IMR-90 (cell line): ENCODE measurements around the gene HAS3. TPM values are rescaled to one million over a fixed set of nuclear protein-coding genes. Genes with fewer than 3 reads are reported as not detected.
"Not testable (repeated sequence)": the region's sequence is repeated elsewhere in the genome, so short reads cannot be mapped to it uniquely, and the experiment has no call there.

ENCODE experiments used
- ATAC-seq: fragments of 200-7000 bp; cut with Tn5 transposase; 2 replicates; pipeline ENCODE4 v1.9.1; 2020; ENCODE audit warnings: low read depth, mild to moderate bottlenecking, moderate library complexity
- BruUV-seq: library from RNA; stranded (reverse); fragments of 400-500 nt; replicated peaks from 2 replicates; lab custom pipeline; 2021; lab: Mats Ljungman, UMichigan
- CTCF ChIA-PET: fragments of 300-600 bp; formaldehyde crosslinking; extraction: SDS; loops from one replicate; lab custom pipeline; 2021; ENCODE audit warnings: antibody characterized with exemption; lab: Yijun Ruan, JAX
- POLR2A ChIA-PET: fragments of 300-600 bp; sonication (Branson Sonifier 250); formaldehyde crosslinking; loops from one replicate; lab custom pipeline; 2022; ENCODE audit warnings: antibody characterized with exemption; ENCODE audit not compliant: unreplicated experiment; lab: Charles Lee
- DNase-seq: peaks from one replicate; pipeline ENCODE4 v3.0.0; 2013
- H2AFZ ChIP-seq: replicated peaks from 2 replicates; pipeline ENCODE3; 2013; ENCODE audit warnings: low read length, mild to moderate bottlenecking; ENCODE audit not compliant: poor library complexity
- H2AK5ac ChIP-seq: 2 replicates; pipeline ENCODE4 v1.6.1; 2013; ENCODE audit warnings: low read depth, low read length, inconsistent platforms
- H2AK9ac ChIP-seq: replicated peaks from 2 replicates; pipeline ENCODE3; 2013; ENCODE audit warnings: mild to moderate bottlenecking, low read depth, low read length, moderate library complexity; ENCODE audit not compliant: poor library complexity
- H2BK120ac ChIP-seq: 2 replicates; pipeline ENCODE4 v1.6.1; 2013; ENCODE audit warnings: low read depth, low read length, inconsistent platforms
- H2BK15ac ChIP-seq: 3 replicates; pipeline ENCODE4 v1.6.1; 2013; ENCODE audit warnings: low read depth, low read length, inconsistent platforms
- H2BK20ac ChIP-seq: 2 replicates; pipeline ENCODE4 v1.6.1; 2013; ENCODE audit warnings: low read depth, mild to moderate bottlenecking, inconsistent platforms, low read length, moderate library complexity
- H2BK5ac ChIP-seq: 2 replicates; pipeline ENCODE4 v1.6.1; 2013; ENCODE audit warnings: mild to moderate bottlenecking, low read depth, low read length, inconsistent platforms; ENCODE audit not compliant: poor library complexity, severe bottlenecking
- H3K14ac ChIP-seq: replicated peaks from 2 replicates; pipeline ENCODE4 v1.6.1; 2013; ENCODE audit warnings: low read depth, low read length, inconsistent platforms
- H3K18ac ChIP-seq: 2 replicates; pipeline ENCODE4 v1.6.1; 2013; ENCODE audit warnings: low read depth, low read length, control low read depth
- H3K23ac ChIP-seq: 2 replicates; pipeline ENCODE4 v1.6.1; 2013; ENCODE audit warnings: low read depth, low read length, inconsistent platforms
- H3K27ac ChIP-seq: 2 replicates; pipeline ENCODE4 v1.5.1; 2013; ENCODE audit warnings: mild to moderate bottlenecking, control low read depth, low read length; ENCODE audit not compliant: insufficient read depth
- H3K27me3 ChIP-seq: 2 replicates; pipeline ENCODE4 v1.6.1; 2013; ENCODE audit warnings: low read length; ENCODE audit not compliant: control insufficient read depth, insufficient read depth
- H3K36me3 ChIP-seq: 2 replicates; pipeline ENCODE4 v1.6.1; 2013; ENCODE audit warnings: low read length, mixed read lengths; ENCODE audit not compliant: control insufficient read depth, insufficient read depth
- H3K4ac ChIP-seq: 2 replicates; pipeline ENCODE4 v1.6.1; 2013; ENCODE audit warnings: low read depth, low read length, inconsistent platforms
- H3K4me1 ChIP-seq: 2 replicates; pipeline ENCODE4 v1.6.1; 2013; ENCODE audit warnings: low read length, mixed read lengths; ENCODE audit not compliant: control insufficient read depth, insufficient read depth
- H3K4me2 ChIP-seq: 2 replicates; pipeline ENCODE4 v1.6.1; 2013; ENCODE audit warnings: low read depth, mild to moderate bottlenecking, control low read depth, low read length, moderate library complexity
- H3K4me3 ChIP-seq: 2 replicates; pipeline ENCODE4 v1.5.1; 2013; ENCODE audit warnings: low read depth, mild to moderate bottlenecking, control low read depth, low read length, moderate library complexity; ENCODE audit not compliant: insufficient read depth
- H3K56ac ChIP-seq: 2 replicates; pipeline ENCODE4 v1.6.1; 2013; ENCODE audit warnings: low read length, inconsistent platforms; ENCODE audit not compliant: insufficient read depth; ENCODE audit errors: extremely low read depth
- H3K79me1 ChIP-seq, 2 experiments: 2 replicates each; pipeline ENCODE4 v1.6.1; 2013; ENCODE audit warnings: low read length in 2 of 2, inconsistent platforms in 1 of 2, low read depth in 1 of 2
- H3K9ac ChIP-seq: 2 replicates; pipeline ENCODE4 v1.6.1; 2013; ENCODE audit warnings: low read depth, low read length, control low read depth
- H3K9me1 ChIP-seq: 2 replicates; pipeline ENCODE4 v1.6.1; 2013; ENCODE audit warnings: low read length, inconsistent platforms; ENCODE audit not compliant: insufficient read depth
- H3K9me3 ChIP-seq: 2 replicates; pipeline ENCODE4 v1.6.1; 2013; ENCODE audit warnings: low read length; ENCODE audit not compliant: control insufficient read depth, insufficient read depth
- H4K20me1 ChIP-seq: 2 replicates; pipeline ENCODE4 v1.6.1; 2013; ENCODE audit warnings: low read length, inconsistent platforms; ENCODE audit not compliant: insufficient read depth
- H4K5ac ChIP-seq: 2 replicates; pipeline ENCODE4 v1.6.1; 2013; ENCODE audit warnings: mild to moderate bottlenecking, low read depth, low read length, control low read depth
- H4K8ac ChIP-seq, 2 experiments: 2 replicates each; pipeline ENCODE4 v1.6.1; 2013; ENCODE audit warnings: low read depth in 2 of 2, low read length in 2 of 2, control low read depth in 1 of 2, inconsistent platforms in 1 of 2
- H4K91ac ChIP-seq: 2 replicates; pipeline ENCODE4 v1.6.1; 2013; ENCODE audit warnings: low read depth, low read length, inconsistent platforms; ENCODE audit not compliant: insufficient read depth
- WGBS, 2 experiments: methylation state at CpG; one replicate each; pipeline versions ENCODE4 v1.1.5 to v1.1.7; 2013; ENCODE audit warnings: missing lambda C conversion rate in 2 of 2; ENCODE audit not compliant: insufficient read length in 1 of 2; ENCODE audit errors: extremely low coverage in 2 of 2; 5-methylcytosine and 5-hydroxymethylcytosine counted together
- dilution Hi-C: fragments of 300-500 bp; cut with HindIII; formaldehyde crosslinking; loops from one replicate; pipeline ENCODE4 v1.14.3; 2018; ENCODE audit warnings: low sequenced_read_pairs; ENCODE audit not compliant: unreplicated experiment
- in situ Hi-C: fragments of 300-500 bp; cut with MboI; formaldehyde crosslinking; loops from 3 replicates; pipeline ENCODE4 v1.14.3; 2019; ENCODE audit warnings: low sequenced_read_pairs, inconsistent platforms, mixed read lengths
- intact Hi-C: fragments of 100-400 bp; cut with micrococcal nuclease; formaldehyde crosslinking; loops from 2 replicates; pipeline ENCODE4 v1.10.0; 2022
- polyA plus RNA-seq, 3 experiments: library from polyadenylated mRNA; depleted of rRNA; stranded (reverse); fragments of >200 nt; gene quantifications; 2 replicates each; pipeline ENCODE4 v1.2.3, GENCODE V29; 2012; ENCODE audit warnings: low replicate concordance in 1 of 3
- total RNA-seq: library from RNA; depleted of rRNA; stranded (reverse); fragments of >200 nt; gene quantifications from 2 replicates; pipeline ENCODE4 v1.2.3, GENCODE V29; 2012

HAS3 gene
- total and polyA plus RNA-seq, 2 of the 4 experiments (the other 2 are of a cell fraction), result 0.36 to 0.97 TPM

DNA sequence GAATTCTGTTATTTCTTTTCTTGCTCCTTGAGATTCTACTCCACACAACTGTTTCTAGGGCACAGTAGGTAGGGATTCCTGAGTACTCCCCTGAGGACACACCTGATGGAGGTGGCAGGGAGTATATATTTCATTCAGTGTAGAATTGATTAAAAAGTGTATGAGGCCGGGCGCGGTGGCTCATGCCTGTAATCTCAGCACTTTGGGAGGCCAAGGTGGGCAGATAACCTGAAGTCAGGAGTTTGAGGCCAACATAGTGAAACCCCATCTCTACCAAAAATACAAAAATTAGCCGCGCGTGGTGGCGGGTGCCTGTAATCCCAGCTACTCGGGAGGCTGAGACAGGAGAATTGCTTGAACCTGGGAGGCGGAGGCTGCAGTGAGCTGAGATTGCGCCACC lies 21.3 kb downstream of the HAS3 start:
- CTCF ChIA-PET, result interaction anchor here (0.6 kb wide), 1 partner anchor 523 kb away, joined by 4 read pairs; no protein-coding TSS in a partner anchor
- H3K27ac ChIP-seq, H3K4ac ChIP-seq, H2BK15ac ChIP-seq, dilution Hi-C loops, BruUV-seq, H3K14ac ChIP-seq, H3K23ac ChIP-seq, H3K56ac ChIP-seq, H4K91ac ChIP-seq, H3K18ac ChIP-seq, H2AK5ac ChIP-seq, H3K4me2 ChIP-seq, H3K4me3 ChIP-seq, H2AFZ ChIP-seq, H2BK120ac ChIP-seq, ATAC-seq, POLR2A ChIA-PET, DNase-seq, H4K8ac ChIP-seq, H3K9me1 ChIP-seq, H3K27me3 ChIP-seq, H2BK20ac ChIP-seq, H3K9ac ChIP-seq, H3K4me1 ChIP-seq, H4K5ac ChIP-seq, H2AK9ac ChIP-seq, in situ Hi-C loops, H3K9me3 ChIP-seq, H2BK5ac ChIP-seq, H3K36me3 ChIP-seq: not testable (repeated sequence)
- whole genome bisulfite sequencing, 2 experiments, result no CpG with 5 or more reads among the region's 10 CpGs
- Histone ChIP-seq H3K79me1 (peaks cover 17 to 55% of the 10 kb centered on the region in 2 experiments; a peak in 3 of 4 replicates), H4K20me1 (peaks cover 44% of the 10 kb centered on the region)
- intact Hi-C loops, result loop anchor here (10.0 kb wide), 1 partner anchor 532 kb away; no protein-coding TSS in a partner anchor
